Measurements from ENCODE around the gene IRAK1.

DNA sequence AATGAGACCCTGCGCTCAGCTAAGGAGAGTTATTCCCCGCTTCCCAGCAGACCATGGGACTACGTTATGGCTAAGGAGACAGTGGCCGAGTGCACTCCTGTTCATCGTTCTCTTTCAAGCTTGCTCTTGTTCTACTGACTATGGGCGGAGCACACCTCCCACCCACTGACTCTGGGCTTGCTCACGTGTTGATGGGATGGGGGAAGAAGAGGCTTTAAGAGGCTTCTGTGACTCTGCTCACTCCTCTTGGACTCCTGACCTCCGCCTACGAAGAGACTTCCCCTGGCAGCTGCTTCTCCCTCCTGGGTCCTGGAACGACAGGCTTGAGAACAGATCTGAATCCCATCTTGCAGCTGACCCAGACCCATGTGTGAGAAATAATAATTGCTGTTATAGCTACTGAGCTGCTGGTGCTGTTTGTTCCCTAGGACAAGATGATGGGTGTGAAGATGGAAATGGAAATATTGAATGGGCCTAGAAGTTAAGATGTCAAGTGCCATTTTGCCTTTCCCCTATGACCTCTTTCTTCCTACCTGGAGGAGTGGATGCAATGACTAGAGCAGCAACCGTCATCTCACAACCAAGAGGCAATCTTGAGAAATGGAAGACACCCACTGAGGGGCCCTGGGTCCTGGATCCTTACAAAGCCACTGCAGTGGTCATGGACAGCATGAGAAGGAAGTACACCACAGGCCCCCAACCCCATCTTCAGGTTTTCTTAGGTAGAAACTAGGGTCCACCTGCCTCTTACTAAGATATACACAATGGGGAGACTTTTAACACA lies 38.7 kb upstream of the IRAK1 start:
- TF ChIP-seq, protein P1, sequence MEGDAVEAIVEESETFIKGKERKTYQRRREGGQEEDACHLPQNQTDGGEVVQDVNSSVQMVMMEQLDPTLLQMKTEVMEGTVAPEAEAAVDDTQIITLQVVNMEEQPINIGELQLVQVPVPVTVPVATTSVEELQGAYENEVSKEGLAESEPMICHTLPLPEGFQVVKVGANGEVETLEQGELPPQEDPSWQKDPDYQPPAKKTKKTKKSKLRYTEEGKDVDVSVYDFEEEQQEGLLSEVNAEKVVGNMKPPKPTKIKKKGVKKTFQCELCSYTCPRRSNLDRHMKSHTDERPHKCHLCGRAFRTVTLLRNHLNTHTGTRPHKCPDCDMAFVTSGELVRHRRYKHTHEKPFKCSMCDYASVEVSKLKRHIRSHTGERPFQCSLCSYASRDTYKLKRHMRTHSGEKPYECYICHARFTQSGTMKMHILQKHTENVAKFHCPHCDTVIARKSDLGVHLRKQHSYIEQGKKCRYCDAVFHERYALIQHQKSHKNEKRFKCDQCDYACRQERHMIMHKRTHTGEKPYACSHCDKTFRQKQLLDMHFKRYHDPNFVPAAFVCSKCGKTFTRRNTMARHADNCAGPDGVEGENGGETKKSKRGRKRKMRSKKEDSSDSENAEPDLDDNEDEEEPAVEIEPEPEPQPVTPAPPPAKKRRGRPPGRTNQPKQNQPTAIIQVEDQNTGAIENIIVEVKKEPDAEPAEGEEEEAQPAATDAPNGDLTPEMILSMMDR (IDR thresholded peaks at IDR 0.05), result no peak
- TF ChIP-seq POLR2A (IDR thresholded peaks at IDR 0.05), result no peak
